Measurements from ENCODE around the gene CHST5.

DNA sequence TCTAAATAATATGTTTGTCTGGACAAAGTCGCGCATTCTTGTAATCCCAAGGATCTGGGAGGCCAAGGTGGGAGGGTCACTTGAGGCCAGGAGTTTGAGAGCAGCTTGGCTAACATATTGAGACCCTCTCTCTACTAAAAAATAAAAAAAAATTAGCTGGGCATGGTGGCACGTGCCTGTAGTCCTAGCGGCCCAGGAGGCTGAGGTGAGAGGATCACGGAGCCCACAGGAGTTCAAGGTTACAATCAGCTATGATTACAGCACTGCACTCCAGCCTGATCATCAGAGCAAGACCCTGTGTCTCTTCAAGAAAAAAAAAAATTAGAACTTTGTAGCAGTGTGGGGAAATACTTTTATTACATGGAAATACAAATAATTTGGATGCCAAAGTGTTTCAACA is 34.5 kb downstream of the CHST5 start:
- TF ChIP-seq, protein P1, sequence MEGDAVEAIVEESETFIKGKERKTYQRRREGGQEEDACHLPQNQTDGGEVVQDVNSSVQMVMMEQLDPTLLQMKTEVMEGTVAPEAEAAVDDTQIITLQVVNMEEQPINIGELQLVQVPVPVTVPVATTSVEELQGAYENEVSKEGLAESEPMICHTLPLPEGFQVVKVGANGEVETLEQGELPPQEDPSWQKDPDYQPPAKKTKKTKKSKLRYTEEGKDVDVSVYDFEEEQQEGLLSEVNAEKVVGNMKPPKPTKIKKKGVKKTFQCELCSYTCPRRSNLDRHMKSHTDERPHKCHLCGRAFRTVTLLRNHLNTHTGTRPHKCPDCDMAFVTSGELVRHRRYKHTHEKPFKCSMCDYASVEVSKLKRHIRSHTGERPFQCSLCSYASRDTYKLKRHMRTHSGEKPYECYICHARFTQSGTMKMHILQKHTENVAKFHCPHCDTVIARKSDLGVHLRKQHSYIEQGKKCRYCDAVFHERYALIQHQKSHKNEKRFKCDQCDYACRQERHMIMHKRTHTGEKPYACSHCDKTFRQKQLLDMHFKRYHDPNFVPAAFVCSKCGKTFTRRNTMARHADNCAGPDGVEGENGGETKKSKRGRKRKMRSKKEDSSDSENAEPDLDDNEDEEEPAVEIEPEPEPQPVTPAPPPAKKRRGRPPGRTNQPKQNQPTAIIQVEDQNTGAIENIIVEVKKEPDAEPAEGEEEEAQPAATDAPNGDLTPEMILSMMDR (conservative IDR thresholded peaks at IDR 0.05; ENCODE audit: low read depth in 2 of 2), result no peak
- no peak for TF ChIP-seq POLR2AphosphoS5 (IDR thresholded peaks at IDR 0.05; ENCODE audit: low read depth)

All from GM23338 (cell line).